Activated T-cell treated with anti-CD3 and anti-CD28 coated beads for 1 hour (primary cell): ENCODE results near the gene ZNF593.

Experiments used
- DNase-seq: peaks from one replicate; pipeline ENCODE4 v3.0.0-alpha.2; 2020; ENCODE audit warnings: low read depth

ZNF593 gene

DNA sequence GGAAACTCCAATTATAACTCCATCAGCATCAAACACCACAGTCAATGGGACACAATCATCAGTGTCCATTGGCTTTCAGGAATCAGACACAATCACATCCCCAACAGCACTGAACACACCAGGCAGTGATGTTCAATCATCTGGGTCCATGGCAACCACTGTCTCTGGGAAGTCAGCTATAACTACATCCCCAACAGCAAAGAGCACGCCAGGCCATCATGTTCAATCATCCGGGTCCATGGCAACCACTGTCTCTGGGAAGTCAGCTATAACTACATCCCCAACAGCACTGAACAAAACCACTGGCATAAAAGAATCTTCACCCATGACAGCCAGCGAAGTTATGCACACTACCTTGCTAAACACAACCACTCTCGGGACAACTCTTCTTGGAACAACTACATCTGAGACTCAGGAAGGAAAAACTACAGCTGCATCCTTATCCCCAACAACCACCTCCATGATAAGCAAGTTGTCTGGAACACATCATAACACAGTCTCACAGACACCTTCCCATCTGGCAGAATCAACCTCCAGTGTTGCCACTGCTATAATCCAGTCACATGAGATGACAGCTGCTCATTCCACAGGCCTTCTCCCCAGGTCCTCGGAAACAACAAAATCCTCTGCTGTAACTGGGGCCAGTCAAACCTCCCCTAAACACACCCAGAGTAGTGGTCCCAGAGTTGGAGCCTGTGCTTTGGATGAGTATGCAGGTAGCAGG is 40.6 kb downstream of the ZNF593 start:
- no peak for DNase-seq

GRCh38 chr1:26212726-26213125 is 43.0 kb downstream of the ZNF593 start:
- no peak for DNase-seq

GRCh38 chr1:26213335-26213905 is 43.7 kb downstream of the ZNF593 start:
- no peak for DNase-seq

DNA sequence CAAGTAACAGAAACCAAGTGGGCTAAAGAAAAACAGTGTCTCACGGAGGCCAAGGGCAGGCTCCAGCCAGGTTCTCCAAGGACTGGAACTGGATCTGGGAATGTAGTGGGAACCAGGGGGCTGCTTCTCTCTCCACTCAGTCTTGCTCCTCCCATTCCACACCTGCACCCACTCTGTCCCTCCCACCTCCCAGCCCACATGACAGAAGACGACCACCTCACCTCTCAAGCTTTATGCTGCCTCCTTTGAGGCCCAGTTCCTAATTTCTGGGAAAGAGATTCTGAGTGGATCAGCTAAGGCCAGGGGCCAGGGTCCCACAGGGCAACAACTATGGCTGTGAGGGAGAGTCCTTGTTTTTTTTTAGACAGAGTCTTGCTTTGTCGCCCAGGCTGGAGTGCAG is 45.5 kb downstream of the ZNF593 start:
- no peak for DNase-seq

- DNase-seq: no peak
These were observed 49.3 kb downstream of the ZNF593 start for GRCh38 chr1:26218906-26219494.
